Hematopoietic multipotent progenitor cell treated with erythropoietin and hydrocortisone succinate and interleukin-3 and kit ligand, for 8 days (in vitro differentiated cells): ENCODE results near the gene DDX10.
A peak's percentile ranks its signal among the peaks of the same experiment; 100 is the strongest.
"Not testable (repeated sequence)": the region's sequence is repeated elsewhere in the genome, so short reads cannot be mapped to it uniquely, and the experiment has no call there.

Experiments used
- DNase-seq: peaks from one replicate; pipeline ENCODE4 v3.0.0-alpha.2; 2015

DDX10 gene

DNA sequence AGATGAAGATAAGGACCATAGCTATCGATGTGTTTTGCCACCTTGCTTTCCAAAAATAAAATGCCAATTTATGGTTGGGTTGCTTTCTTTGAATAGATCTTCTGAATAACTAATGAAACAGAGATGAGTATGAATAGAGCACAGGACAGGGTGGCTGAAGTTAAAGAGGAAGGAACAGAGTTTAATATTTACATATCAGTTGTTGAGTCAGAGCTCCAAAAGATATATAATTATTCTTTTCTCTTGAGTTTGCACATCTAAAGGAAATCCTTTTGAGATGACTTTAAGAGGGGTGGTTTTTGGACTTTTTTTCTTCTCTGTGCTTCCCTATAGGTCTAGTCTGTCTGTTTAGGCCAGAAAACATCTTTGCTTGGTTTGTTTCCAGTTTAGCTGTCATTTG, 115.2 kb downstream of the DDX10 start:
- DNase-seq = no peak

DNA sequence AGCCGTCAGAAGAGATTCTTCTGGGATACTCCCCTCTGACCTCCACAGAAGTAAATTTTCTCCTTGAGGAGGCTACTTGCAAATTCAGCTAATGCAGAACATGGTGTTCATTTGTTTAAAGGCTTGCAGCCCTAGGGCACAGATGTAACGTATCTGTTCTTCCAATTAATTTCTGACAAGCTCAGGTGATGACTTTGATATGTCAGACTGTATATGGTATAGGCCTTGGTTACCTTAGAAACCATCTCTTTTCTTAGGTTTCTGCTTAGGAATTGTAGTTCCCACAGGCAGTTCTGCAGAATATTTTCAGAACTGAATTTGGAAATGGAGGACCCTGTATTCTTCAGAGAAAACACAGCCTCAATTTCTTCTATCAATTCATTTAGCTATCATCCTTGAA, 117.1 kb downstream of the DDX10 start:
- DNase-seq = no peak

DNA sequence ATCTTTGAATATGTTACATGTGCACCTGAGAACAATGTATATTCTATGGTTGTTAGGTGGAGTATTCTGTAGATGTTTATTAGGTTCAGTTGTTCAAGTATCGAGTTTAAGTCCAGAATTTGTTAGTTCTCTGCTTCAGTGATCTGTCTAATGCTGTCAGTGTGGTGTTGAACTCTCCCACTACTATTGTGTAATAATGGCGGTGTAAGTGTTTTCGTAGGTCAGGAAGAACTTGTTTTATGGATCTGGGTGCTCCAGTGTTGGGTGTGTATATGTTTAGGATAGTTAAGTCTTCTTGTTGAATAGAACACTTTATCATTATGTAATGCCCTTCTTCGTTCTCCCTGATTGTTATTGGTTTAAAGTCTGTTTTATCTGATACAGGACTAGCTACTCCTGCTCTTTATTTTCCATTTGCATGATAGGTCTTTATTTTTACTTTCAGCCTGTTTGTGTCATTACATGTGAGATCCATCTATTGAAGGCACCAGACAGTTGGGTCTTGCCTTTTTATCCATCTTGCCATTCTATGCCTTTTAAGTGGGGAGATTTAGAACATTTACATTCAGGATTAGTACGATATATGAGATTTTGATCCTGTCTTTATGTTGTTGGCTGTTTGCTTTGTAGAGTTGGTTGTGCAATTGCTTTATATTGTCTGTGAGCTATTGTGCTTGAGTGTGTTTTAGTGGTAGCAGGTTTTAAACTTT, 121.6 kb downstream of the DDX10 start:
- no peak for DNase-seq

DNA sequence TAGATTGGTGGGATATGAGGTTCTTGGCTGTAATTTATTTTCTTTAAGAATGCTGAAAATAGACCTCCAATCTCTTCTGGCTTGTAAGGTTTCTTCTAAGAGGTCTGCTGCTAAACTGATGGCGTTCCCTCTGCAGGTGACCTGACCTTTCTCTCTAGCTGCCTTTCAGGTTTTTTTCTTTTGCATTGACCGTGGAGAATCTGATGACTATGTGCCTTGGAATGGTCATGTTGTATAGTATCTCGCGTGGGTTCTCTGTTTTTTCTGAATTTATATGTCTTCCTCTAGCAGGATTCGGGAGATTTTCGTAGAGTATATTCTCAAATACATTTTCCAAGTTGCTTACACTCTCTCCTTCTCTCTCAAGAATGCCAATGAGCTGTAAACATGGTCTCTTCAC, 122.2 kb downstream of the DDX10 start:
- DNase-seq = no peak

GRCh38 chr11:108788565-108789199, 123.8 kb downstream of the DDX10 start:
- DNase-seq = peak; percentile 16

DNA sequence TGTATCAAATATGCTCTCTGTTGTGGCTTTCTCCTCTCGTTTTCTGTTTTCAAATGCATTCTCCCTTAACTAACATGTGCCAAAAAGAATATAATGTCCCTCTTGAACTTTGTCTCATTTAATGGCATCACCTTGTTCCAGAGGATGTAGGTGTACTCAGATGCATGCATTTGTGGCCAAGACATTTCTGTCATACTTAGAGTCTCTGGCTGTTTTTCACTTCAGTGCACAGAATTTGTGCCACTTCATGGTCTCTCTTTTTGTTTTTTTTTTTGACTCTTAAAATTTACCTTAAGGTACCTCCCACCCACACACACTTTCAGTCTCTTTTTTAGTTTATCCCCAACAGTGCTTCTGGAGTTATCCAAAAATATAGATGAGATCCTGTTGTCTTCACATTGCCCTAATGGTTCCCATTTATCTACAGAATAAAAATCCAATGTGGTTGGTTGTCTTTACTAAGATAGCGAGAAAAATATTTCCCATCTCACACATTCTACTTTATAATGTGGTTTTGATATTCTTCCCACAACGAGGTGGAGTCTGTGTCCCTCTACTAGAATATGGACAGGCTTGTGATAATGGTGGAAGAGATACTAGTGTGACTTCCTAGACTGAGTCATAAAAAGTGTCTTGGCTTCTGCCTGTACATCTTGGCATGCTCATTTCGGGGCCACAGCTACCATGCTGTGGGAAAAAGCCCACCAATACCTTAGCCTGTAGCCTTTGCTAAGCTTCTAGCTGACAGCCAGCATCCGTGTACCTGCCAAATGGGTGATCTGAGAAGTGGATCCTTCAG, 125.8 kb downstream of the DDX10 start:
- DNase-seq = peak; percentile 15

- no peak for DNase-seq
Measured at GRCh38 chr11:108793138-108793537, 128.3 kb downstream of the DDX10 start.

- DNase-seq = no peak
Measured at GRCh38 chr11:108793611-108794010, 128.7 kb downstream of the DDX10 start.

GRCh38 chr11:108796551-108796950, 131.7 kb downstream of the DDX10 start:
- no peak for DNase-seq

- DNase-seq = no peak
Measured at GRCh38 chr11:108797578-108798100, 132.8 kb downstream of the DDX10 start.

DNA sequence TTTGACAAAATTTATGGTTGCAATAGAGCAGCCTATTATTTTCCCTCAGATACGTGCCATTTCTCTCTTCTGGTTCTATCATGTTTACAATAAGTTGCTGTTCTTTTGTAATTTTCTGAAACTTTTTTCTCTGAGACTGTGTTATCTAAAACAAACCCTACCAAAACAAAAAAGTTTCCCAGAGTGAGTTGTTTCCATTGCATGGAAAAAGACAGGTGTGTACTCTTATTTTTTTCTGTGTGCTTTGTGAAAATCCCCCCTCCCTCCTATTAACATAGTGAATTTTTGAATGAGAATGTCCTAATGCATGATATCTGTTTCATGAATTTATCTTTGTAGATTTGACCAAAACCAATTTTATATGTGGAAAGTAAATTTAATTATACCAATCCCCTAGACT, 137.6 kb downstream of the DDX10 start:
- DNase-seq = no peak

DNA sequence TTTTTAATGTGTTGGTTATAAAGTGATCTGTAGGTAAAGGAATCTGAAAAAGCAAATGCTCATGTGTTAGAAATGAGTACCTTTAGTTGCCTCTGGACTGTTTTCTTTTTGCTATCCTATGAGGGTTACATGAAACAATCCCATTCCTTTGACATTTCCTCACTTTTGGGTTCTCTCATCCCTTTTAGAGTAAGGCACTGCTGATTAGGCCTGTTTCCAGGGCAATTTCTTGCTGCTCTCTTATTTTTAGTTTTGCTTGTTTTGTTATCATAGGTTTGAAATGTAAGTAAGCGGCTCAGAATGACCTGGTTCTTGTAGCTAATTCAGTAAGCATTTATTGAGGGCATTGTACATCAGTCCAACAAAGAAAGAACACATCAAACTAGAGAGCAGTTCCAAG, 138.9 kb downstream of the DDX10 start:
- no peak for DNase-seq

DNA sequence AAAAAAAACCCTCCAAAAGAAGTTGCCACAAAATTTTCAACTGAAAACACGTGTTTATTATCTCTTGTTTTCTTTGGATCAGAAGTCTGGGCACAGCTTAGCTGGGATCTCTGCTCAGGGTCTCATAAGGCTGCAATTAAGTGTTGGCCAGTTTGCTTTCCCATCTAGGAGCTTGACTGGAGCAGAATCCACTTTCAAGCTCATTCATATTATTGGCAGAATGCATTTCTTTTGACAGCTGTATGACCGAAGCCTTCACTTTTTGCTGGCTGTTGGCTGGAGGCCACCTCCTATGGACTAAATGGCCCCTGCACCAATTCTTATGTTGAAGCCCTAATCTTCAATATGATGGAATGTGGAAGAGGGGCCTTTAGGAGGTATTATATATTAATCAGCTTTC, 139.6 kb downstream of the DDX10 start:
- no peak for DNase-seq

- no peak for DNase-seq
Measured at GRCh38 chr11:108805030-108805429, 140.2 kb downstream of the DDX10 start.

GRCh38 chr11:108807262-108807661, 142.4 kb downstream of the DDX10 start:
- DNase-seq = no peak

- DNase-seq = no peak
Measured at GRCh38 chr11:108813086-108813485, 148.2 kb downstream of the DDX10 start.

DNA sequence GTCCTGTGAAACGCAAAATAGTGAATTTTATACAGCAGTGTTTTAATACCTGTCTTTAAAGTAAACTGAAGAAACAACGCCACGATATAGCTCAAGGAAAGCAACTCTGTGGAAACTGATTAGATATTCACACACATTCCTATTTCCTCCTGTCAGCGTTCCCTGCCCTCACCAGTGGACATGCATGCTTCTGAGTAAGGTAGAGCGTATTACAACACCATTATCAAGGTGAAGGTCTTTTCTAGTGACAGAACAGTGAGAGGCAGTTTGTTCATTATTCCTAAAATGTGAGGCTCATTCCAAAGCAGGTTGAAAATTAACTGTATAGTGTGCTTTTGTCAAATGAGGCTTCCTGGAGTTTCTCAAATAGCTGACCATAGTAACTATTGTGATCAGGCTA, 153.1 kb downstream of the DDX10 start:
- no peak for DNase-seq

GRCh38 chr11:108818971-108819370, 154.1 kb downstream of the DDX10 start:
- no peak for DNase-seq

DNA sequence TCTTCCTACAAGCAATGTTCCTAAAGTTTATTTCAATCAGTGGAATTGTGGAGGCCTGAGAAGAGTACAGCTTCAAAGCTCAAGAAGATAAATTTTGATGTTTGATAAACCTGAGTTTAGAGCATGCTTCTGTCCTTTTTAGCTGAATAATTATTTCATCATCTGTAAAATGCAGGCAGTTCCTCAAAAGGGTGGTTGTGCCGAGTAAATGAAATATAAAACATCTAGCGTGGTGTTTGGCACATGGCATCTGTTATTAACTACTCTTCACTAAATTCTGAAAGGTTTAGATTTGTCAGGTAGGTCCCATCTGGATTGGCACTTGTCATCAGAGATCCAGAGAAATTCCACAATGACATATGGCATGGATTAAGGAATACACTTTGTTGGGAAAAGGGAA, 155.1 kb downstream of the DDX10 start:
- DNase-seq = no peak

- not testable (repeated sequence) for DNase-seq
Measured at GRCh38 chr11:108823960-108824359, 159.1 kb downstream of the DDX10 start.

GRCh38 chr11:108824545-108824944, 159.7 kb downstream of the DDX10 start:
- no peak for DNase-seq

DNA sequence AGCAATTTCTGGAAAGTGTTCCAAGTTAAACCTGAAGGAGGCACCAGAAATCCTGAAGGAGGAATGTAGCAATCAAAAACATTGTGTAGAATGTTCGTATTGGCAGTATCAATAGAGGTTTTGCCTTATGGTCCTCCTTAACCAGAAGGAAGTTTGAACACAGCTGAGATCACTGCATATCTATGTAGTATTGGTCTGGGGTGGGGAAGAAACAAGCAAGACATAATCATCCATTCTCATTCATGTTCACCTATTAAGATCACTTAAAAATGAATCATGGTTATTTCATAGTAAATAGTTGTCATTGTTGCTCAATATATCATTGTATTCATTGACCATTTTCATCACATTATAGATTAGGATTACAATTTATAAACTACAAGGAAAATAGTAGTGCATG, 160.5 kb downstream of the DDX10 start:
- DNase-seq = no peak

DNA sequence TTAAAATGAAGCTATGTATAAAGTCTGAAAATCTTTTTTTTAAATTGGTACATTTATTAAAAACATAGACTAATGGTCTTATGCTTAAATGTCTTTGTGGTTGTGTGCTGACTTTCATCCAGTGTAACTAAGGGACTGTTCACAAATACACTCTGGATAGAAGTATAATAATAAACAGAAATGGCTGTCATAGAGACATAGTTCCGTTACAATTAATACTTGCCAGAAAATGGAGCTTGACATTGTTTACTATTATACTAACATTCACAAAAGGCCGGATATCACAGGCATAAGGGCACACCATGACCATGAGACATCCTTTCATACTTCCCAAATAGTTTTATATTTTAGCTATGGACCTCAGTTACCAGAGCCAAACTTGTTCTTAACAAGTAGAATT, 161.3 kb downstream of the DDX10 start:
- DNase-seq = no peak

- no peak for DNase-seq
Measured at GRCh38 chr11:108835624-108836023, 170.8 kb downstream of the DDX10 start.
